HepG2 (cell line): Measurements from ENCODE around the gene PGC. TPM values are rescaled to one million over a fixed set of nuclear protein-coding genes. Genes with fewer than 3 reads are reported as not detected.

Experiments used
- DZIP1 ChIP-seq: sonication (generic); formaldehyde crosslinking; IDR thresholded peaks from 2 replicates; pipeline ENCODE4 v1.5.0; 2020; ENCODE audit warnings: mild to moderate bottlenecking, missing genetic modification reagents
- FOXO1 ChIP-seq: sonication (generic); formaldehyde crosslinking; IDR thresholded peaks from 2 replicates; pipeline ENCODE4 v1.4.0; 2020; ENCODE audit warnings: missing genetic modification reagents
- HCFC1 ChIP-seq: fragments of 150-350 bp; IDR thresholded peaks from 2 replicates; pipeline ENCODE4 v1.6.1; 2014; ENCODE audit warnings: low read depth, low read length
- HNF1A ChIP-seq, 2 experiments: sonication (generic) in 1 of 2; formaldehyde crosslinking in 1 of 2; IDR thresholded peaks; 2 replicates each; pipeline versions ENCODE4 v1.4.0 to v1.6.1; 2016 to 2020; ENCODE audit warnings: borderline replicate concordance in 1 of 2, low read depth in 1 of 2, mild to moderate bottlenecking in 1 of 2, missing genetic modification reagents in 1 of 2
- LBX2 ChIP-seq: sonication (generic); formaldehyde crosslinking; IDR thresholded peaks from 2 replicates; pipeline ENCODE4 v1.5.0; 2020; ENCODE audit warnings: missing genetic modification reagents, mild to moderate bottlenecking, borderline replicate concordance
- PBX3 ChIP-seq: sonication (generic); formaldehyde crosslinking; IDR thresholded peaks from 2 replicates; pipeline ENCODE4 v1.8.1; 2023; ENCODE audit warnings: missing genetic modification reagents, inconsistent platforms, borderline replicate concordance
- RBM39 ChIP-seq: fragments of 200-400 bp; formaldehyde crosslinking; IDR thresholded peaks from one replicate; pipeline ENCODE4 v1.6.1; 2018; ENCODE audit warnings: antibody characterized with exemption, mild to moderate bottlenecking, low read depth, low read length; ENCODE audit not compliant: poor library complexity, severe bottlenecking
- SMC3 ChIP-seq: IDR thresholded peaks from 2 replicates; pipeline ENCODE4 v1.6.1; 2011; ENCODE audit warnings: low read length, improper control_type of control experiment
- SNAPC2 ChIP-seq: sonication (generic); formaldehyde crosslinking; IDR thresholded peaks from 2 replicates; pipeline ENCODE4 v1.8.1; 2022; ENCODE audit warnings: mild to moderate bottlenecking, missing genetic modification reagents
- SP1 ChIP-seq, 2 experiments: fragments of 450-650 bp in 1 of 2; sonication (generic) in 1 of 2; formaldehyde crosslinking in 1 of 2; IDR thresholded peaks; 2 replicates each; pipeline versions ENCODE4 v1.4.0 to v1.6.1; 2016 to 2020; ENCODE audit warnings: missing genetic modification reagents in 1 of 2
- THAP11 ChIP-seq: IDR thresholded peaks from 2 replicates; pipeline ENCODE4 v1.6.1; 2016; ENCODE audit warnings: missing biosample characterization, missing genetic modification reagents
- ZBTB33 ChIP-seq: sonication (generic); formaldehyde crosslinking; IDR thresholded peaks from 2 replicates; pipeline ENCODE4 v1.4.0; 2020; ENCODE audit warnings: missing genetic modification reagents
- ZNF326 ChIP-seq: sonication (generic); formaldehyde crosslinking; IDR thresholded peaks from 2 replicates; pipeline ENCODE4 v1.4.0; 2020; ENCODE audit warnings: missing genetic modification reagents, borderline replicate concordance
- ZNF605 ChIP-seq: sonication (generic); formaldehyde crosslinking; IDR thresholded peaks from 2 replicates; pipeline ENCODE4 v1.8.0; 2022; ENCODE audit warnings: mild to moderate bottlenecking, missing genetic modification reagents
- ZNF761 ChIP-seq: sonication (generic); formaldehyde crosslinking; conservative IDR thresholded peaks from 2 replicates; pipeline ENCODE4 v1.4.0; 2020; ENCODE audit warnings: mild to moderate bottlenecking, missing genetic modification reagents
- ZNF891 ChIP-seq: sonication (generic); formaldehyde crosslinking; IDR thresholded peaks from 2 replicates; pipeline ENCODE4 v1.5.0; 2020; ENCODE audit warnings: mild to moderate bottlenecking, missing genetic modification reagents
- ZZZ3 ChIP-seq: sonication (generic); formaldehyde crosslinking; IDR thresholded peaks from 2 replicates; pipeline ENCODE4 v1.4.0; 2020; ENCODE audit warnings: missing genetic modification reagents, mild to moderate bottlenecking, borderline replicate concordance
- polyA plus RNA-seq, 8 experiments: library from polyadenylated mRNA; depleted of rRNA in 3 of 8; stranded (reverse) in 7 of 8; unstranded in 1 of 8; fragments of >200 nt; fragmentation: Illumina TruSeq in 4 of 8; extraction: Trizol in 4 of 8; gene quantifications; 2 replicates each; pipeline versions ENCODE4 v1.2.1 to v1.2.3, GENCODE V29; 2011 to 2016; ENCODE audit warnings: low read depth in 4 of 8, missing spikeins in 1 of 8, mixed read lengths in 1 of 8; ENCODE audit not compliant: insufficient read depth in 1 of 8
- total RNA-seq, 5 experiments: library from RNA; depleted of rRNA; stranded (reverse); fragments of >200 nt; fragmentation: Illumina TruSeq; extraction: Trizol; gene quantifications; 2 replicates each; pipeline ENCODE4 v1.2.3, GENCODE V29; 2016; ENCODE audit warnings: low read depth in 1 of 5

PGC gene
- total and polyA plus RNA-seq, 2 of the 13 experiments (the other 11 are each of a cell fraction or from before 2014, with no cell fraction given) = 426 to 502 TPM

- peak; percentile 28; the same call in 1 of the 2 replicates for TF ChIP-seq LBX2
- TF ChIP-seq DZIP1 (CRISPR knock-in tag) = no peak
- TF ChIP-seq RBM39 = peak; percentile 58
- peak; percentile 71; the same call in 1 of the 2 replicates for TF ChIP-seq SMC3
- TF ChIP-seq ZZZ3 (CRISPR knock-in tag) = no peak
- TF ChIP-seq SNAPC2 (CRISPR knock-in tag) = no peak
- TF ChIP-seq HNF1A (IDR thresholded peaks at IDR 0.05; ENCODE audit: low read depth) = no peak
- TF ChIP-seq HNF1A (CRISPR knock-in tag; IDR thresholded peaks at IDR 0.05; ENCODE audit: borderline replicate concordance) = 0 out of 2 replicates have a peak, but pooled peaks have one; percentile 19
- TF ChIP-seq ZNF326 = no peak
- peak; percentile 93 for TF ChIP-seq ZBTB33
- TF ChIP-seq SP1 (IDR thresholded peaks at IDR 0.05) = no peak
- peak; percentile 37; the same call in 1 of the 2 replicates for TF ChIP-seq SP1 (CRISPR knock-in tag; IDR thresholded peaks at IDR 0.05)
- peak; percentile 85; the same call in 1 of the 2 replicates for TF ChIP-seq ZNF891 (CRISPR knock-in tag)
- no peak for TF ChIP-seq ZNF605
- no peak for TF ChIP-seq ZNF761
- TF ChIP-seq FOXO1 (CRISPR knock-in tag) = peak; percentile 45; the same call in 1 of the 2 replicates
- TF ChIP-seq THAP11 (CRISPR knock-in tag) = peak; percentile 83
- peak; percentile 29; the same call in 1 of the 2 replicates for TF ChIP-seq HCFC1
- TF ChIP-seq PBX3 = no peak
Observed at GRCh38 chr6:41705996-41706835, 41.0 kb downstream of the PGC start (continued).
